Endothelial cell of umbilical vein (primary cell): ENCODE results near the gene FRY.

ENCODE experiments used
- EZH2 ChIP-seq: IDR thresholded peaks from 2 replicates; pipeline ENCODE4 v1.6.1; 2012; ENCODE audit warnings: borderline replicate concordance, low read depth, mild to moderate bottlenecking, moderate library complexity, low read length, inconsistent platforms; ENCODE audit not compliant: severe bottlenecking
- FOS ChIP-seq: IDR thresholded peaks from 2 replicates; pipeline ENCODE4 v1.6.1; 2011; ENCODE audit warnings: mild to moderate bottlenecking, low read length, moderate library complexity, borderline replicate concordance; ENCODE audit not compliant: insufficient read depth
- POLR2AphosphoS5 ChIP-seq: IDR thresholded peaks from 2 replicates; pipeline ENCODE4 v1.6.1; 2012; ENCODE audit warnings: low read depth, mild to moderate bottlenecking, control low read depth, low read length, moderate library complexity; ENCODE audit not compliant: insufficient read depth
- TF ChIP-seq, protein P1 (sequence below), 2 donors: IDR thresholded peaks; 1 replicate in 1 of 2; 2 replicates in 1 of 2; pipeline ENCODE4 v1.5.1; 2011; ENCODE audit warnings: low read length in 2 of 2, mild to moderate bottlenecking in 2 of 2, moderate library complexity in 2 of 2, control low read depth in 1 of 2, inconsistent platforms in 1 of 2, low read depth in 1 of 2; ENCODE audit not compliant: insufficient read depth in 1 of 2; ENCODE audit errors: extremely low read depth in 1 of 2

DNA sequence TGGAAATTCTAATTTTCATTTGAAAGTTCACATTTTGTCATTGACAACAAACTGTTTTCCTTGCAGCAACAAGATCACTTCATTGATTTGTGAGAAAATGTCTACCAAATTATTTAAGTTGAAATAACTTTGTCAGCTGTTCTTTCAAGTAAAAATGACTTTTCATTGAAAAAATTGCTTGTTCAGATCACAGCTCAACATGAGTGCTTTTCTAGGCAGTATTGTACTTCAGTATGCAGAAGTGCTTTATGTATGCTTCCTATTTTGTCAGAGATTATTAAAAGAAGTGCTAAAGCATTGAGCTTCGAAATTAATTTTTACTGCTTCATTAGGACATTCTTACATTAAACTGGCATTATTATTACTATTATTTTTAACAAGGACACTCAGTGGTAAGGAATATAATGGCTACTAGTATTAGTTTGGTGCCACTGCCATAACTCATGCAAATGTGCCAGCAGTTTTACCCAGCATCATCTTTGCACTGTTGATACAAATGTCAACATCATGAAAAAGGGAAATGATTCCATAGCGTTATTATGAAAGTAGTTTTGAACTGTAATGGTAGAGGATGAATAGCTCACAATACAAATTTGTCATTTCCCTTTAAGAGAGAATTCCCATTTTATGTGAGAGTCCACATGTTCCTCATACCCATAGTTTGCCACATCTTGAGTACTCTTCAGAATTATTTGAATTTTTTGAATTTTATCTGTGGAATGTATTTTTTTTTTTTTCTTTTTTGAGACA lies 286.3 kb downstream of the FRY start:
- TF ChIP-seq, protein P1, sequence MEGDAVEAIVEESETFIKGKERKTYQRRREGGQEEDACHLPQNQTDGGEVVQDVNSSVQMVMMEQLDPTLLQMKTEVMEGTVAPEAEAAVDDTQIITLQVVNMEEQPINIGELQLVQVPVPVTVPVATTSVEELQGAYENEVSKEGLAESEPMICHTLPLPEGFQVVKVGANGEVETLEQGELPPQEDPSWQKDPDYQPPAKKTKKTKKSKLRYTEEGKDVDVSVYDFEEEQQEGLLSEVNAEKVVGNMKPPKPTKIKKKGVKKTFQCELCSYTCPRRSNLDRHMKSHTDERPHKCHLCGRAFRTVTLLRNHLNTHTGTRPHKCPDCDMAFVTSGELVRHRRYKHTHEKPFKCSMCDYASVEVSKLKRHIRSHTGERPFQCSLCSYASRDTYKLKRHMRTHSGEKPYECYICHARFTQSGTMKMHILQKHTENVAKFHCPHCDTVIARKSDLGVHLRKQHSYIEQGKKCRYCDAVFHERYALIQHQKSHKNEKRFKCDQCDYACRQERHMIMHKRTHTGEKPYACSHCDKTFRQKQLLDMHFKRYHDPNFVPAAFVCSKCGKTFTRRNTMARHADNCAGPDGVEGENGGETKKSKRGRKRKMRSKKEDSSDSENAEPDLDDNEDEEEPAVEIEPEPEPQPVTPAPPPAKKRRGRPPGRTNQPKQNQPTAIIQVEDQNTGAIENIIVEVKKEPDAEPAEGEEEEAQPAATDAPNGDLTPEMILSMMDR (IDR thresholded peaks at IDR 0.05; ENCODE audit: extremely low read depth in 1 of 2, insufficient read depth in 1 of 2, low read depth in 1 of 2, low read length in 2 of 2): no peak
- TF ChIP-seq FOS: no peak
- TF ChIP-seq POLR2AphosphoS5: no peak
- TF ChIP-seq EZH2: no peak
